RWPE2 (cell line): ENCODE measurements around the gene TRIM42.

Source experiments
- ATAC-seq: fragments of 200-7000 bp; cut with Tn5 transposase; 3 replicates; pipeline ENCODE4 v1.9.1; 2021; ENCODE audit warnings: low read depth
- DNase-seq: peaks from one replicate; pipeline ENCODE4 v3.0.0-alpha.2; 2020; ENCODE audit warnings: low spot score
- H3K27ac ChIP-seq: fragments of 450-650 bp; 2 replicates; pipeline ENCODE4 v1.5.1; 2017; ENCODE audit warnings: mild to moderate bottlenecking; ENCODE audit not compliant: poor library complexity, severe bottlenecking
- H3K27me3 ChIP-seq: fragments of 250-450 bp; sonication (Bioruptor Pico); 2 replicates; pipeline ENCODE4 v1.5.1; 2021; ENCODE audit warnings: mild to moderate bottlenecking, moderate library complexity; ENCODE audit not compliant: insufficient read depth, poor library complexity, severe bottlenecking
- H3K36me3 ChIP-seq: fragments of 250-450 bp; sonication (Bioruptor Pico); 2 replicates; pipeline ENCODE4 v1.5.1; 2020; ENCODE audit warnings: low read depth, mild to moderate bottlenecking, moderate library complexity
- H3K4me1 ChIP-seq: fragments of 250-450 bp; sonication (Bioruptor Pico); 2 replicates; pipeline ENCODE4 v1.5.1; 2021; ENCODE audit warnings: mild to moderate bottlenecking, moderate library complexity; ENCODE audit not compliant: insufficient read depth, poor library complexity, severe bottlenecking
- H3K4me3 ChIP-seq: fragments of 250-450 bp; sonication (Bioruptor Pico); 2 replicates; pipeline ENCODE4 v1.5.1; 2021; ENCODE audit warnings: mild to moderate bottlenecking, moderate library complexity; ENCODE audit not compliant: severe bottlenecking
- H3K9me3 ChIP-seq: fragments of 250-450 bp; sonication (Bioruptor Pico); 2 replicates; pipeline ENCODE4 v1.5.1; 2021; ENCODE audit warnings: mild to moderate bottlenecking, moderate library complexity; ENCODE audit not compliant: severe bottlenecking
- TF ChIP-seq, protein P1 (sequence below): fragments of 450-650 bp; IDR thresholded peaks from one replicate; pipeline ENCODE4 v1.5.1; 2017; ENCODE audit warnings: mild to moderate bottlenecking, moderate library complexity; ENCODE audit not compliant: poor library complexity, severe bottlenecking

The TRIM42 gene

DNA sequence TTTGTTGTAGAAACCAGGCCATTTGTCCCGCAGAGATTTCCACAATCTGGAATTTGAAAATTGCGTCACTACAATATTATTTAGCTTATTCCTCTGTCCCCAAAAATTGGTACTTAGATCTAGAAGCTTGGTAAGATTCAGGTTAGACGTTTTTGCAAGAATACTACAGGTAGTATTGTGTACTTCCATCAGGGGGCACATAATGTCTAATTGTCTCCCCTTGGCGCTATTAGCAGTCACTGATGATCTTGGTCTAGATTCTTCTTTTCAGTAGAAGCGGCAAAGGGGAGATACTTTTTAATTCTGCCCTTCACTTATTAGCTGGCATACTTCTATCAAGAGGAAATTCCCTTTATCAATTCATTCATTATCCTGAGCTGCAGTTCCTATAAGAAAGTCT, 42.6 kb upstream of the TRIM42 start:
- TF ChIP-seq, protein P1, sequence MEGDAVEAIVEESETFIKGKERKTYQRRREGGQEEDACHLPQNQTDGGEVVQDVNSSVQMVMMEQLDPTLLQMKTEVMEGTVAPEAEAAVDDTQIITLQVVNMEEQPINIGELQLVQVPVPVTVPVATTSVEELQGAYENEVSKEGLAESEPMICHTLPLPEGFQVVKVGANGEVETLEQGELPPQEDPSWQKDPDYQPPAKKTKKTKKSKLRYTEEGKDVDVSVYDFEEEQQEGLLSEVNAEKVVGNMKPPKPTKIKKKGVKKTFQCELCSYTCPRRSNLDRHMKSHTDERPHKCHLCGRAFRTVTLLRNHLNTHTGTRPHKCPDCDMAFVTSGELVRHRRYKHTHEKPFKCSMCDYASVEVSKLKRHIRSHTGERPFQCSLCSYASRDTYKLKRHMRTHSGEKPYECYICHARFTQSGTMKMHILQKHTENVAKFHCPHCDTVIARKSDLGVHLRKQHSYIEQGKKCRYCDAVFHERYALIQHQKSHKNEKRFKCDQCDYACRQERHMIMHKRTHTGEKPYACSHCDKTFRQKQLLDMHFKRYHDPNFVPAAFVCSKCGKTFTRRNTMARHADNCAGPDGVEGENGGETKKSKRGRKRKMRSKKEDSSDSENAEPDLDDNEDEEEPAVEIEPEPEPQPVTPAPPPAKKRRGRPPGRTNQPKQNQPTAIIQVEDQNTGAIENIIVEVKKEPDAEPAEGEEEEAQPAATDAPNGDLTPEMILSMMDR = no peak
- ATAC-seq = no peak
- H3K27ac ChIP-seq = no peak overlapping the region

DNA sequence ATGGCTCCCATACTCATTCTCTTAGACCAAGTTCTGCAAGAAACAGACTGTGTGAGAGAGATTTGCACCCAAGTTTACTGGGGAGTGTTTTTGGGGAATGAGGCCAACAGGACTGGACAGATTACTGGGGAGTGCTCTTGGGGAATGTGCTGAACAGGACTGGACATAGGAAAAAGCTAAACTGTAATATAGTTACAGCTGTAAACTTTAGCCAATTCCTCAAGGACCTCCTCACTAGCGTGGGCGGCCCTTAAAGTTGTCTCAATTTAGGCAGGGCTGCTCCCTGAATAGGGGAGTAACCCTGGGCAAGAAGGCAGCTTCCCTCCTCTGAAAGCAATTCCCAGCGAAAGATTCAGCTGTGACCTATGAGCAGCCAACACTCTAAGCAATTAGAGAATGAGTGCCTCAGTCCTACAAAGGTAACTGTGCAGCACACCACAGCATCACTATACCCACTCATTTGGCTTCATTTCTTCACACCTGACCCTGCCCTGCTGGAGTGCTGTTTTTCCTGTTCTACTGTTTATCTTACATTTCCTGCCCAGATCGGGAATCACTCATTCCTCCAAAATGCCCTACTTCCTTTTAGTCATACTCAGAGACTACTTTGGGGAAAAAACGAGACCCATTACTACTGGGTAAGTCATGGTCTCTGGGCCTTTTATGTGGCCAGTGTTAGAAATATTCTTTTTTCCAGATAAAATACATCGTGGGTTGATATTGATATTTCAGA, 41.3 kb upstream of the TRIM42 start:
- H3K27ac ChIP-seq = no peak overlapping the region
- no peak overlapping the region for H3K4me3 ChIP-seq
- peak; percentile 54 for ATAC-seq
- TF ChIP-seq, protein P1 = no peak
- no peak for DNase-seq
- no peaks in the 10 kb centered on the region for H3K36me3 ChIP-seq
- H3K4me1 ChIP-seq = no peaks in the 10 kb centered on the region
- H3K9me3 ChIP-seq = no peaks in the 10 kb centered on the region
- H3K27me3 ChIP-seq = no peaks in the 10 kb centered on the region

More for the DNA sequence above, 42.6 kb upstream of the TRIM42 start:
- no peaks in the 10 kb centered on the region for H3K27me3 ChIP-seq
- H3K36me3 ChIP-seq = no peaks in the 10 kb centered on the region
- no peak for DNase-seq
- H3K9me3 ChIP-seq = no peaks in the 10 kb centered on the region
- H3K4me3 ChIP-seq = no peak overlapping the region
- H3K4me1 ChIP-seq = peaks cover 6% of the 10 kb centered on the region

- Histone ChIP-seq H3K36me3 (no peaks in the 10 kb centered on the region), H3K27me3 (no peaks in the 10 kb centered on the region), H3K4me1 (no peaks in the 10 kb centered on the region), H3K27ac (no peak overlapping the region), H3K9me3 (no peaks in the 10 kb centered on the region), H3K4me3 (no peak overlapping the region)
- DNase-seq (no peak), ATAC-seq (no peak)
- TF ChIP-seq, protein P1 = no peak
Measured at GRCh38 chr3:140651287-140651686, 26.6 kb upstream of the TRIM42 start.

GRCh38 chr3:140655678-140656077, 22.2 kb upstream of the TRIM42 start:
- Histone ChIP-seq H3K36me3 (no peaks in the 10 kb centered on the region), H3K27ac (no peak overlapping the region), H3K4me1 (no peaks in the 10 kb centered on the region), H3K9me3 (no peaks in the 10 kb centered on the region), H3K4me3 (no peak overlapping the region), H3K27me3 (no peaks in the 10 kb centered on the region)
- ATAC-seq (no peak), DNase-seq (no peak)
- TF ChIP-seq, protein P1 = no peak

- DNase-seq (no peak), ATAC-seq (no peak)
- H3K27me3 ChIP-seq = no peaks in the 10 kb centered on the region
- TF ChIP-seq, protein P1 = no peak
- no peaks in the 10 kb centered on the region for H3K4me1 ChIP-seq
- H3K4me3 ChIP-seq = no peak overlapping the region
- H3K36me3 ChIP-seq = no peaks in the 10 kb centered on the region
- no peak overlapping the region for H3K27ac ChIP-seq
- H3K9me3 ChIP-seq = no peaks in the 10 kb centered on the region
Measured at GRCh38 chr3:140664111-140664510, 13.8 kb upstream of the TRIM42 start.
